Hair follicle dermal papilla cell (primary cell): Measurements from ENCODE around the gene ARID1B. TPM values are rescaled to one million over a fixed set of nuclear protein-coding genes. Genes with fewer than 3 reads are reported as not detected.

Source experiments
- small RNA-seq: library from RNA; depleted of rRNA; stranded (forward); fragments of <200 nt; gene quantifications from one replicate; pipeline ENCODE3, GENCODE V24; 2012
- total RNA-seq: library from RNA; depleted of rRNA; stranded (reverse); fragments of >200 nt; gene quantifications from 2 replicates; pipeline ENCODE4 v1.2.3, GENCODE V29; 2012

ARID1B gene
- total RNA-seq: 48.0 and 72.0 TPM in 2 replicates

DNA sequence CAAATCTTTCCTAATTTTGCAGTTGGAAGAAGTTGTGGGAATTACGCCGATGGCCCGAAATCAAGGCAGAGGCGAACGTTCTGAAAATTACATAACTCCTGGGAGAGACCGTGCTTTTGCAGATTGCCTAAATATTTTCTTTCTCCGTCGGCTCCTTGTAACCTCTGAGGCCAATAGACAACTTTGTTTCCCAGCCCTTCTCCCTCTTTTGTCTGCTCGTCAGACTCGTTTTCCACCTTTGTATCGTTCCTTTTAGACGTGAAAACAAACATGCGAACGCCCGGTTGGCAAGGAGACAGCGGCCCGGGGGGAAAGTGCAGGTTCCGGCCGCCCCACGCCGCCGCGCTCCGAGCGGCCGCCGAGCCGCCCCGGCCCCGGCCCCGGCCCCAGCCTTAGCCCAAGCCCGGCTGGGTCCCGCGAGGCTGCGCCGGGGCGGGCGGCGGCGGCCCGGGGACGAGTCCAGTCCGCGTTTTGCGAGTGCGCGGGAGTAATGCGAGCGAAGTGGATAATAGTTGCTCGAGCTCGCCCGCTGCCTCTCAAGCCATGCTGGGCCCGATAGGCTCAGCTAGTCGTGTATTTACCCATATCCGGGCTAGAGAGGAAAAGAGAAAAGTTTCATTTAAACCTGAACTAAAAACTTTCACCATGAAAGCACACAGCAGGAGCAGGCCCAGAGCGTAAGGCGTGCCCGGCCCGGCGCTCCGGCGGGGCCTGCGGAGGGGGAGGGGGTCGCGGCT lies at the start of gene ARID1B:
Gene ARID1B (plus strand): TSS at position 539 of the 737 bp plus-strand sequence. CDS start 303 bp downstream, outside the sequence.

Small RNA genes within 50 kb of the gene (small RNA-seq; reads per million reads assigned to genes)
- gene AL355297.2 (not detected), gene MIR4466 (not detected)
